ENCODE data around the gene KLK8. TPM values are rescaled to one million over a fixed set of nuclear protein-coding genes. Genes with fewer than 3 reads are reported as not detected.

The KLK8 gene
- polyA plus RNA-seq, 1 of the 3 experiments (the other 2 are of a cell fraction), result not detected

DNA sequence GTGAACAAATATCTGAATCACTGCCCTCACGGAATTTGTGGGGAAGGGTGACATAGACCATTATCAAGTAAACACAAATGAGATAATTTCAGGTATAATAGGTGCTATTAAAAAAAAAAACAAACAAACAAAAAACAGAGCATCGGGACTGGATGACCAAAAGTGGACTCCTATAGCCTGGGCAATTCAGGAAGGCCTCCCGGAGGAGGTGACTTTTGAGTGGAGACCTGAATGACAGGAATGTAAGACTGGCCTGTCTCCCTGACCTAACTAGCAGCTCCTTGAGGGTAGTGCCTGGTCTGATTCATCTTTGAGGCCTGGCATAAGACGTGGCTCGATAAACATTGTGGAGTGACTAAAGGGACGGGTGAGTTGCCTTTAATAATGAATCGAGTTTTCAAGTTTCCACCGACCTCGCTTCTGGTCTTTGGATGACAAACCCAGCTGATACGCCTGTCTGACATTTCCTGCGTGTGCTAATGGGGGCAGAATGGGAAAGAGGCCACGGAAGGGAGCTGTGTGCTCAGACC lies 11.3 kb upstream of the KLK8 start:
- no peak overlapping the region for H3K4me2 ChIP-seq
- WGBS (ENCODE audit: low lambda C conversion rate), result 13% methylated on average over 12 of the region's 12 CpGs
- POLR2A ChIA-PET, result no interaction called here

More for the DNA sequence above, 11.3 kb upstream of the KLK8 start:
- no peak for DNase-seq
- no peaks in the 10 kb centered on the region for H3K36me3 ChIP-seq (replicated peaks in 1 of 2; ENCODE audit: control insufficient read depth in 1 of 2, insufficient read depth in 2 of 2, low read length in 1 of 2)
- H2AFZ ChIP-seq (ENCODE audit: low read depth), result no peak overlapping the region
- H3K9me3 ChIP-seq, result no peaks in the 10 kb centered on the region
- no peaks in the 10 kb centered on the region for H3F3A ChIP-seq (replicated peaks; ENCODE audit: insufficient read depth)
- H3K4me1 ChIP-seq (ENCODE audit: control insufficient read depth in 1 of 2, insufficient read depth in 2 of 2, low read depth in 1 of 2, low read length in 1 of 2), result no peaks in the 10 kb centered on the region
- no peaks in the 10 kb centered on the region for H3K9me2 ChIP-seq
- no peak overlapping the region for H3K9ac ChIP-seq
- H3K4me3 ChIP-seq (ENCODE audit: low read depth in 2 of 2, low read length in 1 of 2), result no peak overlapping the region
- TF ChIP-seq, protein P1, sequence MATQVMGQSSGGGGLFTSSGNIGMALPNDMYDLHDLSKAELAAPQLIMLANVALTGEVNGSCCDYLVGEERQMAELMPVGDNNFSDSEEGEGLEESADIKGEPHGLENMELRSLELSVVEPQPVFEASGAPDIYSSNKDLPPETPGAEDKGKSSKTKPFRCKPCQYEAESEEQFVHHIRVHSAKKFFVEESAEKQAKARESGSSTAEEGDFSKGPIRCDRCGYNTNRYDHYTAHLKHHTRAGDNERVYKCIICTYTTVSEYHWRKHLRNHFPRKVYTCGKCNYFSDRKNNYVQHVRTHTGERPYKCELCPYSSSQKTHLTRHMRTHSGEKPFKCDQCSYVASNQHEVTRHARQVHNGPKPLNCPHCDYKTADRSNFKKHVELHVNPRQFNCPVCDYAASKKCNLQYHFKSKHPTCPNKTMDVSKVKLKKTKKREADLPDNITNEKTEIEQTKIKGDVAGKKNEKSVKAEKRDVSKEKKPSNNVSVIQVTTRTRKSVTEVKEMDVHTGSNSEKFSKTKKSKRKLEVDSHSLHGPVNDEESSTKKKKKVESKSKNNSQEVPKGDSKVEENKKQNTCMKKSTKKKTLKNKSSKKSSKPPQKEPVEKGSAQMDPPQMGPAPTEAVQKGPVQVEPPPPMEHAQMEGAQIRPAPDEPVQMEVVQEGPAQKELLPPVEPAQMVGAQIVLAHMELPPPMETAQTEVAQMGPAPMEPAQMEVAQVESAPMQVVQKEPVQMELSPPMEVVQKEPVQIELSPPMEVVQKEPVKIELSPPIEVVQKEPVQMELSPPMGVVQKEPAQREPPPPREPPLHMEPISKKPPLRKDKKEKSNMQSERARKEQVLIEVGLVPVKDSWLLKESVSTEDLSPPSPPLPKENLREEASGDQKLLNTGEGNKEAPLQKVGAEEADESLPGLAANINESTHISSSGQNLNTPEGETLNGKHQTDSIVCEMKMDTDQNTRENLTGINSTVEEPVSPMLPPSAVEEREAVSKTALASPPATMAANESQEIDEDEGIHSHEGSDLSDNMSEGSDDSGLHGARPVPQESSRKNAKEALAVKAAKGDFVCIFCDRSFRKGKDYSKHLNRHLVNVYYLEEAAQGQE (IDR thresholded peaks at IDR 0.05; ENCODE audit: low read depth, low read length), result no peak
- TF ChIP-seq, protein P2, sequence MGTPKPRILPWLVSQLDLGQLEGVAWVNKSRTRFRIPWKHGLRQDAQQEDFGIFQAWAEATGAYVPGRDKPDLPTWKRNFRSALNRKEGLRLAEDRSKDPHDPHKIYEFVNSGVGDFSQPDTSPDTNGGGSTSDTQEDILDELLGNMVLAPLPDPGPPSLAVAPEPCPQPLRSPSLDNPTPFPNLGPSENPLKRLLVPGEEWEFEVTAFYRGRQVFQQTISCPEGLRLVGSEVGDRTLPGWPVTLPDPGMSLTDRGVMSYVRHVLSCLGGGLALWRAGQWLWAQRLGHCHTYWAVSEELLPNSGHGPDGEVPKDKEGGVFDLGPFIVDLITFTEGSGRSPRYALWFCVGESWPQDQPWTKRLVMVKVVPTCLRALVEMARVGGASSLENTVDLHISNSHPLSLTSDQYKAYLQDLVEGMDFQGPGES (IDR thresholded peaks at IDR 0.05; ENCODE audit: low read depth, low read length), result no peak
- TF ChIP-seq, protein P3, sequence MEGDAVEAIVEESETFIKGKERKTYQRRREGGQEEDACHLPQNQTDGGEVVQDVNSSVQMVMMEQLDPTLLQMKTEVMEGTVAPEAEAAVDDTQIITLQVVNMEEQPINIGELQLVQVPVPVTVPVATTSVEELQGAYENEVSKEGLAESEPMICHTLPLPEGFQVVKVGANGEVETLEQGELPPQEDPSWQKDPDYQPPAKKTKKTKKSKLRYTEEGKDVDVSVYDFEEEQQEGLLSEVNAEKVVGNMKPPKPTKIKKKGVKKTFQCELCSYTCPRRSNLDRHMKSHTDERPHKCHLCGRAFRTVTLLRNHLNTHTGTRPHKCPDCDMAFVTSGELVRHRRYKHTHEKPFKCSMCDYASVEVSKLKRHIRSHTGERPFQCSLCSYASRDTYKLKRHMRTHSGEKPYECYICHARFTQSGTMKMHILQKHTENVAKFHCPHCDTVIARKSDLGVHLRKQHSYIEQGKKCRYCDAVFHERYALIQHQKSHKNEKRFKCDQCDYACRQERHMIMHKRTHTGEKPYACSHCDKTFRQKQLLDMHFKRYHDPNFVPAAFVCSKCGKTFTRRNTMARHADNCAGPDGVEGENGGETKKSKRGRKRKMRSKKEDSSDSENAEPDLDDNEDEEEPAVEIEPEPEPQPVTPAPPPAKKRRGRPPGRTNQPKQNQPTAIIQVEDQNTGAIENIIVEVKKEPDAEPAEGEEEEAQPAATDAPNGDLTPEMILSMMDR (IDR thresholded peaks at IDR 0.05), result no peak
- TF ChIP-seq TEAD4 (IDR thresholded peaks at IDR 0.05; ENCODE audit: borderline replicate concordance, insufficient read depth) (no peak), RAD21 (IDR thresholded peaks at IDR 0.05; ENCODE audit: low read length) (no peak), YY1 (IDR thresholded peaks at IDR 0.05; ENCODE audit: low read depth) (no peak), GABPA (IDR thresholded peaks at IDR 0.05; ENCODE audit: low read depth) (no peak), JUND (IDR thresholded peaks at IDR 0.05) (no peak), EZH2phosphoT487 (IDR thresholded peaks at IDR 0.05; ENCODE audit: borderline replicate concordance, low read depth) (no peak), EP300 (IDR thresholded peaks at IDR 0.05; ENCODE audit: borderline replicate concordance in 1 of 2, low read depth in 1 of 2, low read length in 1 of 2) (no peak), SMC3 (IDR thresholded peaks at IDR 0.05; ENCODE audit: low read depth, low read length) (no peak), POLR2AphosphoS5 (IDR thresholded peaks at IDR 0.05; ENCODE audit: low read depth, low read length) (no peak), SIN3A (IDR thresholded peaks at IDR 0.05; ENCODE audit: borderline replicate concordance, low read depth, low read length) (no peak)
- TF ChIP-seq, protein P4, sequence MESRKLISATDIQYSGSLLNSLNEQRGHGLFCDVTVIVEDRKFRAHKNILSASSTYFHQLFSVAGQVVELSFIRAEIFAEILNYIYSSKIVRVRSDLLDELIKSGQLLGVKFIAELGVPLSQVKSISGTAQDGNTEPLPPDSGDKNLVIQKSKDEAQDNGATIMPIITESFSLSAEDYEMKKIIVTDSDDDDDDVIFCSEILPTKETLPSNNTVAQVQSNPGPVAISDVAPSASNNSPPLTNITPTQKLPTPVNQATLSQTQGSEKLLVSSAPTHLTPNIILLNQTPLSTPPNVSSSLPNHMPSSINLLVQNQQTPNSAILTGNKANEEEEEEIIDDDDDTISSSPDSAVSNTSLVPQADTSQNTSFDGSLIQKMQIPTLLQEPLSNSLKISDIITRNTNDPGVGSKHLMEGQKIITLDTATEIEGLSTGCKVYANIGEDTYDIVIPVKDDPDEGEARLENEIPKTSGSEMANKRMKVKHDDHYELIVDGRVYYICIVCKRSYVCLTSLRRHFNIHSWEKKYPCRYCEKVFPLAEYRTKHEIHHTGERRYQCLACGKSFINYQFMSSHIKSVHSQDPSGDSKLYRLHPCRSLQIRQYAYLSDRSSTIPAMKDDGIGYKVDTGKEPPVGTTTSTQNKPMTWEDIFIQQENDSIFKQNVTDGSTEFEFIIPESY (IDR thresholded peaks at IDR 0.05; ENCODE audit: borderline replicate concordance, low read depth), result no peak
- TF ChIP-seq, protein P5, sequence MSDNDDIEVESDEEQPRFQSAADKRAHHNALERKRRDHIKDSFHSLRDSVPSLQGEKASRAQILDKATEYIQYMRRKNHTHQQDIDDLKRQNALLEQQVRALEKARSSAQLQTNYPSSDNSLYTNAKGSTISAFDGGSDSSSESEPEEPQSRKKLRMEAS (IDR thresholded peaks at IDR 0.05; ENCODE audit: low read depth), result no peak
- TF ChIP-seq, protein P6, sequence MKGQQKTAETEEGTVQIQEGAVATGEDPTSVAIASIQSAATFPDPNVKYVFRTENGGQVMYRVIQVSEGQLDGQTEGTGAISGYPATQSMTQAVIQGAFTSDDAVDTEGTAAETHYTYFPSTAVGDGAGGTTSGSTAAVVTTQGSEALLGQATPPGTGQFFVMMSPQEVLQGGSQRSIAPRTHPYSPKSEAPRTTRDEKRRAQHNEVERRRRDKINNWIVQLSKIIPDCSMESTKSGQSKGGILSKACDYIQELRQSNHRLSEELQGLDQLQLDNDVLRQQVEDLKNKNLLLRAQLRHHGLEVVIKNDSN (IDR thresholded peaks at IDR 0.05; ENCODE audit: borderline replicate concordance, low read depth), result no peak
- TF ChIP-seq, protein P7, sequence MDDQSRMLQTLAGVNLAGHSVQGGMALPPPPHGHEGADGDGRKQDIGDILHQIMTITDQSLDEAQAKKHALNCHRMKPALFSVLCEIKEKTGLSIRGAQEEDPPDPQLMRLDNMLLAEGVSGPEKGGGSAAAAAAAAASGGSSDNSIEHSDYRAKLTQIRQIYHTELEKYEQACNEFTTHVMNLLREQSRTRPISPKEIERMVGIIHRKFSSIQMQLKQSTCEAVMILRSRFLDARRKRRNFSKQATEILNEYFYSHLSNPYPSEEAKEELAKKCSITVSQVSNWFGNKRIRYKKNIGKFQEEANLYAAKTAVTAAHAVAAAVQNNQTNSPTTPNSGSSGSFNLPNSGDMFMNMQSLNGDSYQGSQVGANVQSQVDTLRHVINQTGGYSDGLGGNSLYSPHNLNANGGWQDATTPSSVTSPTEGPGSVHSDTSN (IDR thresholded peaks at IDR 0.05), result no peak
- no peaks in the 10 kb centered on the region for H3K79me2 ChIP-seq (ENCODE audit: insufficient read depth)
- H3K27me3 ChIP-seq (ENCODE audit: insufficient read depth), result peaks cover 66% of the 10 kb centered on the region
- no peaks in the 10 kb centered on the region for H4K20me1 ChIP-seq (ENCODE audit: insufficient read depth)
- CTCF ChIA-PET, result interaction anchor here (1.8 kb wide), 1 partner anchor 9 kb away, joined by 6 read pairs; no protein-coding TSS in a partner anchor
- no peak overlapping the region for H3K27ac ChIP-seq (ENCODE audit: low read depth in 2 of 2, low read length in 1 of 2)

Data from SK-N-SH (cell line).